SK-N-MC (cell line): Measurements from ENCODE around the gene ETV6.

Experiments
- EZH2 ChIP-seq: fragments of 200-600 bp; sonication (generic); IDR thresholded peaks from one replicate; pipeline ENCODE4 v1.6.1; 2017; ENCODE audit warnings: antibody characterized with exemption
- POLR2AphosphoS5 ChIP-seq: IDR thresholded peaks from 2 replicates; pipeline ENCODE4 v1.6.1; 2012; ENCODE audit warnings: mild to moderate bottlenecking, low read depth, low read length, borderline replicate concordance

GRCh38 chr12:11769723-11770514 is 120.4 kb downstream of the ETV6 start:
- TF ChIP-seq POLR2AphosphoS5 (no peak), EZH2 (no peak)
